IMR-90 (cell line): ENCODE measurements around the gene MAPKAPK2.

Experiments used
- BHLHE40 ChIP-seq: fragments of 150-350 bp; IDR thresholded peaks from 2 replicates; pipeline ENCODE4 v1.6.1; 2016; ENCODE audit warnings: mild to moderate bottlenecking, low read depth, low read length
- CEBPB ChIP-seq: IDR thresholded peaks from 2 replicates; pipeline ENCODE4 v1.6.1; 2012; ENCODE audit warnings: low read depth, low read length, improper control_type of control experiment
- MXI1 ChIP-seq: IDR thresholded peaks from 2 replicates; pipeline ENCODE4 v1.6.1; 2012; ENCODE audit warnings: low read depth, mild to moderate bottlenecking, low read length, moderate library complexity, borderline replicate concordance
- POLR2A ChIP-seq: IDR thresholded peaks from 2 replicates; pipeline ENCODE4 v1.6.1; 2012; ENCODE audit warnings: mild to moderate bottlenecking, low read depth, low read length
- RAD21 ChIP-seq: IDR thresholded peaks from 2 replicates; pipeline ENCODE4 v1.6.1; 2012; ENCODE audit warnings: low read length, improper control_type of control experiment
- RCOR1 ChIP-seq: IDR thresholded peaks from 2 replicates; pipeline ENCODE4 v1.6.1; 2012; ENCODE audit warnings: mild to moderate bottlenecking, low read length, improper control_type of control experiment; ENCODE audit not compliant: insufficient replicate concordance
- TF ChIP-seq, protein P1 (sequence below): conservative IDR thresholded peaks from 2 replicates; pipeline ENCODE4 v1.5.1; 2012; ENCODE audit warnings: mild to moderate bottlenecking, low read depth, low read length, improper control_type of control experiment
- TF ChIP-seq, protein P2 (sequence below): fragments of 150-350 bp; IDR thresholded peaks from 2 replicates; pipeline ENCODE4 v1.6.1; 2017; ENCODE audit warnings: mild to moderate bottlenecking, antibody characterized with exemption, low read length, low read depth

DNA sequence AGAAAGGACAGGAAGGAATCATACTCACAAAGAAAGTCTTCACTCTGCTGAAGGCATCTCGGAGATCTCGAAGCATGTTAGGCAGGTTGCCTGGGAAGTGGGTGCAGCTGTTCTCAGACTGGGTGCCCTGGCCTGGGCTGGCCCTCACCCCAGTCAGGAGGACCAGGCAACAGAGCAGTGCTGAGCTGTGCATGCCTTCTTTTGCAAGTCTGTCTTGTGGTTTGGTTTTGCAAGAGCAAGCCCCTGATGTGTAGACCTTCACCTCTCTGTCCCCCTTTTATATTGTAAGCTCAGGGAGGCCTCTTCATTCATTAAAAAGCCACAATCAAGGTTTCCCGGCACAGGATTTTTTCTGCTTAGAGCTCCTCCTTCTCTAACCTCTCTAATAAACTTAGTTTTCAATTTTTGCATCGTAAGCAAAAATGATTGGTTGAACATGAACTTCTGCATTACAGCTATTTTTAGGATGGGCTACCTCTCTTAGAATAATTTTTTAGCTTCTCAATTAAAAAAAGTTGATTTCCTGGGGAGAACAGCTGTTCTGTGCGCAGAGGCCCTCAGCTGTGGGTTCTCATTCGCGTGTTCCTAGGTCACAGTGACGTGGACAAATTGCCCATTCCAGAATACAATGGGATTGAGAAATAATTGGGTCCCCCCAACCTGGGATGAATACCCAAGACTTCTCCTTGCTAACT, 87.7 kb downstream of the MAPKAPK2 start, which contains the start of gene IL10:
- TF ChIP-seq, protein P1, sequence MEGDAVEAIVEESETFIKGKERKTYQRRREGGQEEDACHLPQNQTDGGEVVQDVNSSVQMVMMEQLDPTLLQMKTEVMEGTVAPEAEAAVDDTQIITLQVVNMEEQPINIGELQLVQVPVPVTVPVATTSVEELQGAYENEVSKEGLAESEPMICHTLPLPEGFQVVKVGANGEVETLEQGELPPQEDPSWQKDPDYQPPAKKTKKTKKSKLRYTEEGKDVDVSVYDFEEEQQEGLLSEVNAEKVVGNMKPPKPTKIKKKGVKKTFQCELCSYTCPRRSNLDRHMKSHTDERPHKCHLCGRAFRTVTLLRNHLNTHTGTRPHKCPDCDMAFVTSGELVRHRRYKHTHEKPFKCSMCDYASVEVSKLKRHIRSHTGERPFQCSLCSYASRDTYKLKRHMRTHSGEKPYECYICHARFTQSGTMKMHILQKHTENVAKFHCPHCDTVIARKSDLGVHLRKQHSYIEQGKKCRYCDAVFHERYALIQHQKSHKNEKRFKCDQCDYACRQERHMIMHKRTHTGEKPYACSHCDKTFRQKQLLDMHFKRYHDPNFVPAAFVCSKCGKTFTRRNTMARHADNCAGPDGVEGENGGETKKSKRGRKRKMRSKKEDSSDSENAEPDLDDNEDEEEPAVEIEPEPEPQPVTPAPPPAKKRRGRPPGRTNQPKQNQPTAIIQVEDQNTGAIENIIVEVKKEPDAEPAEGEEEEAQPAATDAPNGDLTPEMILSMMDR, result no peak
- TF ChIP-seq, protein P2, sequence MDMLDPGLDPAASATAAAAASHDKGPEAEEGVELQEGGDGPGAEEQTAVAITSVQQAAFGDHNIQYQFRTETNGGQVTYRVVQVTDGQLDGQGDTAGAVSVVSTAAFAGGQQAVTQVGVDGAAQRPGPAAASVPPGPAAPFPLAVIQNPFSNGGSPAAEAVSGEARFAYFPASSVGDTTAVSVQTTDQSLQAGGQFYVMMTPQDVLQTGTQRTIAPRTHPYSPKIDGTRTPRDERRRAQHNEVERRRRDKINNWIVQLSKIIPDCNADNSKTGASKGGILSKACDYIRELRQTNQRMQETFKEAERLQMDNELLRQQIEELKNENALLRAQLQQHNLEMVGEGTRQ, result no peak
- no peak for TF ChIP-seq POLR2A
- no peak for TF ChIP-seq RAD21
- no peak for TF ChIP-seq RCOR1
- TF ChIP-seq CEBPB, result no peak
- TF ChIP-seq MXI1, result no peak
- no peak for TF ChIP-seq BHLHE40
